Measurements from ENCODE around the gene HDAC11.

HDAC11 gene

GRCh38 chr3:13461169-13462124 lies 18.7 kb upstream of the HDAC11 start:
- no peak for DNase-seq (ENCODE audit: low read depth)
- TF ChIP-seq, protein P1, sequence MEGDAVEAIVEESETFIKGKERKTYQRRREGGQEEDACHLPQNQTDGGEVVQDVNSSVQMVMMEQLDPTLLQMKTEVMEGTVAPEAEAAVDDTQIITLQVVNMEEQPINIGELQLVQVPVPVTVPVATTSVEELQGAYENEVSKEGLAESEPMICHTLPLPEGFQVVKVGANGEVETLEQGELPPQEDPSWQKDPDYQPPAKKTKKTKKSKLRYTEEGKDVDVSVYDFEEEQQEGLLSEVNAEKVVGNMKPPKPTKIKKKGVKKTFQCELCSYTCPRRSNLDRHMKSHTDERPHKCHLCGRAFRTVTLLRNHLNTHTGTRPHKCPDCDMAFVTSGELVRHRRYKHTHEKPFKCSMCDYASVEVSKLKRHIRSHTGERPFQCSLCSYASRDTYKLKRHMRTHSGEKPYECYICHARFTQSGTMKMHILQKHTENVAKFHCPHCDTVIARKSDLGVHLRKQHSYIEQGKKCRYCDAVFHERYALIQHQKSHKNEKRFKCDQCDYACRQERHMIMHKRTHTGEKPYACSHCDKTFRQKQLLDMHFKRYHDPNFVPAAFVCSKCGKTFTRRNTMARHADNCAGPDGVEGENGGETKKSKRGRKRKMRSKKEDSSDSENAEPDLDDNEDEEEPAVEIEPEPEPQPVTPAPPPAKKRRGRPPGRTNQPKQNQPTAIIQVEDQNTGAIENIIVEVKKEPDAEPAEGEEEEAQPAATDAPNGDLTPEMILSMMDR (IDR thresholded peaks at IDR 0.05; ENCODE audit: low read depth, low read length, missing control alignments) = peak; percentile 54
- in situ Hi-C loops (cut with HindIII; ENCODE audit: low sequenced_read_pairs) = loop anchor here (25.0 kb wide), 1 partner anchor 374 kb away; no protein-coding TSS in a partner anchor
- no peak overlapping the region for H3K4me3 ChIP-seq (ENCODE audit: low read depth, low read length)

GRCh38 chr3:13462125-13462629 lies 17.9 kb upstream of the HDAC11 start:
- no peak for DNase-seq (ENCODE audit: low read depth)
- in situ Hi-C loops (cut with HindIII; ENCODE audit: low sequenced_read_pairs) = loop anchor here (25.0 kb wide), 1 partner anchor 375 kb away; no protein-coding TSS in a partner anchor
- TF ChIP-seq, protein P1 (IDR thresholded peaks at IDR 0.05; ENCODE audit: low read depth, low read length, missing control alignments) = no peak
- no peak overlapping the region for H3K4me3 ChIP-seq (ENCODE audit: low read depth, low read length)

DNA sequence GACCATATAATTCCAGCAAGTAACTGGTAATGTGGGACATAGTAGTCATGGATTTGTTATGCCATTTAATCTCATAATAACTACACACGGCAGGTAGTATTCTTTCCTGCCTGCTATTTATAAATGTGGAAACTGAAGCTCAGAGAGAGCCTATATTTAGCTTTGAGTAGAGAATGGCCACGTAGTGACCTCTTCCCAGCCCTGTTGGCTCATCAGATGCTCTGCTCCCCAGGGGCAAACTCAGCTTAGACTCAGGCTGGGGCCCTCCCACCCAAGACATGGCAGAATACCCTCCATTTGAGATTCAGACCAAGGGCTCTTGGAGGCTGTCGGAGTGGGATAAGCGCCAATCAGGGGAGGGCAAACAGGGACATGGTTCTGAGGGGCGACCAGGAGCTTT lies 17.3 kb upstream of the HDAC11 start:
- H3K4me3 ChIP-seq (ENCODE audit: low read depth, low read length) = no peak overlapping the region
- DNase-seq (ENCODE audit: low read depth) = no peak
- in situ Hi-C loops (cut with HindIII; ENCODE audit: low sequenced_read_pairs) = loop anchor here (25.0 kb wide), 1 partner anchor 376 kb away; no protein-coding TSS in a partner anchor
- TF ChIP-seq, protein P1 (IDR thresholded peaks at IDR 0.05; ENCODE audit: low read depth, low read length, missing control alignments) = no peak

- DNase-seq (ENCODE audit: low read depth) = no peak
- TF ChIP-seq, protein P1 (IDR thresholded peaks at IDR 0.05; ENCODE audit: low read depth, low read length, missing control alignments) = no peak
- no peak overlapping the region for H3K4me3 ChIP-seq (ENCODE audit: low read depth, low read length)
- in situ Hi-C loops (cut with HindIII; ENCODE audit: low sequenced_read_pairs) = loop anchor here (25.0 kb wide), 1 partner anchor 377 kb away; no protein-coding TSS in a partner anchor
Observed at GRCh38 chr3:13463618-13464400, 16.3 kb upstream of the HDAC11 start.

- in situ Hi-C loops (cut with HindIII; ENCODE audit: low sequenced_read_pairs) = loop anchor here (25.0 kb wide), 1 partner anchor 378 kb away; no protein-coding TSS in a partner anchor
- no peak overlapping the region for H3K4me3 ChIP-seq (ENCODE audit: low read depth, low read length)
- DNase-seq (ENCODE audit: low read depth) = no peak
- TF ChIP-seq, protein P1 (IDR thresholded peaks at IDR 0.05; ENCODE audit: low read depth, low read length, missing control alignments) = no peak
Observed at GRCh38 chr3:13465236-13465873, 14.8 kb upstream of the HDAC11 start.

Data from astrocyte of the cerebellum (primary cell).